NCI-H446 treated with DMSO at 0.1 percent for 48 hours (cell line): Measurements from ENCODE around the gene LGALS9C.
"Not testable (repeated sequence)": the region's sequence is repeated elsewhere in the genome, so short reads cannot be mapped to it uniquely, and the experiment has no call there.

ENCODE experiments used
- DNase-seq: peaks from one replicate; lab custom pipeline; 2025; lab: John Stamatoyannopoulos, UW

The LGALS9C gene

GRCh38 chr17:18478977-18479595 lies 2.5 kb downstream of the LGALS9C start:
- not testable (repeated sequence) for DNase-seq

- DNase-seq, result not testable (repeated sequence)
These were observed 5.2 kb downstream of the LGALS9C start for GRCh38 chr17:18481775-18482174.

- not testable (repeated sequence) for DNase-seq
These were observed 9.4 kb downstream of the LGALS9C start for GRCh38 chr17:18485936-18486464.

- DNase-seq, result not testable (repeated sequence)
These were observed 11.0 kb downstream of the LGALS9C start for GRCh38 chr17:18487633-18488032.

GRCh38 chr17:18488622-18489021 lies 12.0 kb downstream of the LGALS9C start:
- DNase-seq, result not testable (repeated sequence)

GRCh38 chr17:18490016-18490415 lies 13.4 kb downstream of the LGALS9C start:
- DNase-seq, result not testable (repeated sequence)

- DNase-seq, result not testable (repeated sequence)
These were observed 16.3 kb downstream of the LGALS9C start for GRCh38 chr17:18492712-18493480.

GRCh38 chr17:18494250-18494768 lies 17.7 kb downstream of the LGALS9C start:
- DNase-seq, result not testable (repeated sequence)

- DNase-seq, result not testable (repeated sequence)
These were observed 20.5 kb downstream of the LGALS9C start for GRCh38 chr17:18497044-18497443.

GRCh38 chr17:18499100-18499499 lies 22.5 kb downstream of the LGALS9C start:
- DNase-seq, result not testable (repeated sequence)

GRCh38 chr17:18499756-18500155 lies 23.2 kb downstream of the LGALS9C start:
- not testable (repeated sequence) for DNase-seq

- not testable (repeated sequence) for DNase-seq
These were observed 23.7 kb downstream of the LGALS9C start for GRCh38 chr17:18500281-18500680.

- not testable (repeated sequence) for DNase-seq
These were observed 24.2 kb downstream of the LGALS9C start for GRCh38 chr17:18500816-18501215.

- not testable (repeated sequence) for DNase-seq
These were observed 26.6 kb downstream of the LGALS9C start for GRCh38 chr17:18503221-18503620.

GRCh38 chr17:18507729-18508128 lies 31.1 kb downstream of the LGALS9C start:
- DNase-seq, result not testable (repeated sequence)

GRCh38 chr17:18508667-18509066 lies 32.1 kb downstream of the LGALS9C start:
- DNase-seq, result not testable (repeated sequence)

- DNase-seq, result not testable (repeated sequence)
These were observed 44.5 kb downstream of the LGALS9C start for GRCh38 chr17:18521100-18521499.

- DNase-seq, result not testable (repeated sequence)
These were observed 48.4 kb downstream of the LGALS9C start for GRCh38 chr17:18525015-18525414.

- DNase-seq, result not testable (repeated sequence)
These were observed 49.7 kb downstream of the LGALS9C start for GRCh38 chr17:18526168-18526800.

GRCh38 chr17:18527354-18527753 lies 50.8 kb downstream of the LGALS9C start:
- DNase-seq, result not testable (repeated sequence)

- not testable (repeated sequence) for DNase-seq
These were observed 51.8 kb downstream of the LGALS9C start for GRCh38 chr17:18528435-18528834.

GRCh38 chr17:18528899-18529500 lies 52.4 kb downstream of the LGALS9C start:
- not testable (repeated sequence) for DNase-seq
